Kidney epithelial cell (primary cell): ENCODE results near the gene WDR7. TPM values are rescaled to one million over a fixed set of nuclear protein-coding genes. Genes with fewer than 3 reads are reported as not detected.

Experiments used
- DNase-seq: peaks from one replicate; pipeline ENCODE4 v3.0.0-alpha.2; 2010; ENCODE audit warnings: low read depth
- H3K27me3 ChIP-seq: 2 replicates; pipeline ENCODE4 v1.6.0; 2011; ENCODE audit warnings: low read length; ENCODE audit not compliant: control insufficient read depth, insufficient read depth
- H3K36me3 ChIP-seq: 2 replicates; pipeline ENCODE4 v1.5.1; 2011; ENCODE audit warnings: low read length; ENCODE audit not compliant: control insufficient read depth, insufficient read depth
- H3K4me3 ChIP-seq: 2 replicates; pipeline ENCODE4 v1.5.1; 2011; ENCODE audit warnings: low read depth, mild to moderate bottlenecking, control low read depth, low read length
- total RNA-seq: library from RNA; depleted of rRNA; stranded (reverse); fragments of >200 nt; gene quantifications from 2 replicates; pipeline ENCODE4 v1.2.3, GENCODE V29; 2015
- TF ChIP-seq, protein P1 (sequence below): IDR thresholded peaks from 2 replicates; pipeline ENCODE4 v1.5.1; 2011; ENCODE audit warnings: mild to moderate bottlenecking, moderate library complexity, low read length, control low read depth, inconsistent platforms; ENCODE audit not compliant: insufficient read depth, poor library complexity, severe bottlenecking

Gene WDR7
- total RNA-seq, 1 donor from 2014 or later = 8.7 TPM

DNA sequence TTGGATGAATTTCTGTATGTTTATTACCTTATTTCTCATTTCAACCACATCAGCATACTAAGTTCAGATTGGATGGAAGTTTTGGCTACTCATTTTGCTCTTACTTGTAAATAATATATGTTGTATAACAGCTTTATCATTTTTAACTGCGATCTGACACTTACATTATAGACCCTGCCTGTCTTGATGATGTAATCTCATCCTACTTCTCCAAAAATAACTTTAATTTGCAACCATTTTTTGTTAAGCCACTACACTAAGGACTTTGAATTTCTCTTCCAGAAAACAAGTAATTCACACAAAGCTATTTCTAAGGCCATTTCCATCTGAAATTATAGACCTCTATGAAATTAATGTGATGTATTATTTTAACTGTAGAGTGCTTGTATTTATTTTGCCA, 240.7 kb downstream of the WDR7 start:
- Histone ChIP-seq H3K27me3 (no peaks in the 10 kb centered on the region), H3K4me3 (no peak overlapping the region), H3K36me3 (no peaks in the 10 kb centered on the region)
- DNase-seq = no peak
- TF ChIP-seq, protein P1, sequence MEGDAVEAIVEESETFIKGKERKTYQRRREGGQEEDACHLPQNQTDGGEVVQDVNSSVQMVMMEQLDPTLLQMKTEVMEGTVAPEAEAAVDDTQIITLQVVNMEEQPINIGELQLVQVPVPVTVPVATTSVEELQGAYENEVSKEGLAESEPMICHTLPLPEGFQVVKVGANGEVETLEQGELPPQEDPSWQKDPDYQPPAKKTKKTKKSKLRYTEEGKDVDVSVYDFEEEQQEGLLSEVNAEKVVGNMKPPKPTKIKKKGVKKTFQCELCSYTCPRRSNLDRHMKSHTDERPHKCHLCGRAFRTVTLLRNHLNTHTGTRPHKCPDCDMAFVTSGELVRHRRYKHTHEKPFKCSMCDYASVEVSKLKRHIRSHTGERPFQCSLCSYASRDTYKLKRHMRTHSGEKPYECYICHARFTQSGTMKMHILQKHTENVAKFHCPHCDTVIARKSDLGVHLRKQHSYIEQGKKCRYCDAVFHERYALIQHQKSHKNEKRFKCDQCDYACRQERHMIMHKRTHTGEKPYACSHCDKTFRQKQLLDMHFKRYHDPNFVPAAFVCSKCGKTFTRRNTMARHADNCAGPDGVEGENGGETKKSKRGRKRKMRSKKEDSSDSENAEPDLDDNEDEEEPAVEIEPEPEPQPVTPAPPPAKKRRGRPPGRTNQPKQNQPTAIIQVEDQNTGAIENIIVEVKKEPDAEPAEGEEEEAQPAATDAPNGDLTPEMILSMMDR = no peak

DNA sequence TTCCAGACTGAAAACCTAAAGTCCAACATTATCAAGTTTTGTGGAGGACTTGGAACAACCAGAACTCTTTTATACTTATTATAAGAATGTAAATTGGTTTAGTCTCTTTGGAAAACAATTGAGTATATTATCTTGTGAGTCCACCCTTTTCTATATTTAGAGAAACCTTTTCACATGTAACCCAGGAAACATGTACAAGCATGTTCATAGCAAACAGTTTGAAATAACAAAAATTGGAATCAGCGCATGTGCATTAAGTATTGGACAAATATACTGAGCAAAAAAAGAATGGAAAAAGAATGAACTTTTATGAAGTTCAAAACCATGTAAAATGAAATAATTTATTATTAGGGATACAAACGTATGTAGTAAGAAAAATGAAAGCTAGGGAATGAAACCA, 246.0 kb downstream of the WDR7 start:
- no peaks in the 10 kb centered on the region for H3K36me3 ChIP-seq
- H3K27me3 ChIP-seq = no peaks in the 10 kb centered on the region
- no peak overlapping the region for H3K4me3 ChIP-seq
- no peak for DNase-seq
- TF ChIP-seq, protein P1 = no peak

DNA sequence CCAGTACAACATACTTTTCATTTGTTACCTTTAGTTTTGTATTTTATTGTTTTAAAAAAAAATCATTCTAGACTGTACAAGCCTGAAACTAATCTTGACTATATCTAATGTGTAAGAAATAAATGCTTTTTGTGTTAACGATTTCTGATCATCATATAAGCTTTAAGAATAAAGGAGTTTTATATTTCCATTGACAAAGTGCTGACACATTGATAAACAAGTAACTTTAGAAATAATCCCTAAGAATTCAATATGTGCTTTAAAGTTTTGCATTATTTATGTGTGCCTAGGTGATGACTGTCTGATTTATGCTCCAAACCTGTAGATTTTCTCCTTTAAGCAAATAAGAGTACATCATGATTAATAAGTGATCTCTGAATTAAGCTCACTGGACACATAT, 248.5 kb downstream of the WDR7 start:
- no peaks in the 10 kb centered on the region for H3K27me3 ChIP-seq
- no peak overlapping the region for H3K4me3 ChIP-seq
- no peak for DNase-seq
- TF ChIP-seq, protein P1 = no peak
- H3K36me3 ChIP-seq = no peaks in the 10 kb centered on the region

DNA sequence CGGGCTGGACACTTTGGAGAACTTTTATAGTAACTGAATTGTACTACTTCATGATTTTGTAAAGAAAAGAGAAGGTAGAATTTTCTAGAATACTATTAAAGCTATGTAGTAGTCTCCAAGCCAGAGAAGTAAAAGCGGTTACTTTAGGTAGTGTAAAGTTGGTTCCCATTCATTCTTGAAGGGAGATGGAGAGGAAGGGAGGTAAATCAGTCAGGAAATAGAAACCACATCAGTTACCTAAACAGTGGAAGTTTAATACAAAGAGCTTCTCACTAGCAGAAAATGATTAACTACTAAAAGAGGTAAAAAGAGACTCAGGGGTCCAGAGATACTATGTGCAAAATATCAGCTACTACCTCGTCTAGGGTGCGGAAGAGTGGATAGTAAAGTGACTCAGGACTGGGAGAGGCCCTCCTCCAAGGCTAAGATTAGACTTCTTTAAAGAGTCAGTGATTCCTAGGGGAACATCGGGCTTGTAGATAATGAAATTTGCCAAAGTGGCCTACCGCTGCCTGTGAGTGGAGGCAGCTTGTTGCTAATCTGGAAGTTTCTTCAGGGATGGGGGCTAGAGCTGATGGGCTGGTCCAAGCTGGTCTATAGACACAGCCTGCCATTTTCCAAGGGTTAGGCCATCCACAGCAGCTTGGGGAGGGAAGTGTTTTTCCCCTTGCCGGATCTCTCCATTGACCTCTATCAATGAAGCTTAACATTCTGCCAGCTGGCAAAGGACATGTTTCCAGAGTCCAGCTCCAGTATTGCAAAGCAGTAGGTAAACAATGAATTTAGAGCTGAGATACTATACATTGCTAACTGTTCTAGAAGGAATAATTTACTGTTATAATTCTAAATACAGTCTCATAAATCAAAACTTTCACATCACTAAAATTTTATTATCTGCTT, 249.3 kb downstream of the WDR7 start:
- no peak overlapping the region for H3K4me3 ChIP-seq
- TF ChIP-seq, protein P1 = no peak
- DNase-seq = no peak
- no peaks in the 10 kb centered on the region for H3K27me3 ChIP-seq
- H3K36me3 ChIP-seq = no peaks in the 10 kb centered on the region

DNA sequence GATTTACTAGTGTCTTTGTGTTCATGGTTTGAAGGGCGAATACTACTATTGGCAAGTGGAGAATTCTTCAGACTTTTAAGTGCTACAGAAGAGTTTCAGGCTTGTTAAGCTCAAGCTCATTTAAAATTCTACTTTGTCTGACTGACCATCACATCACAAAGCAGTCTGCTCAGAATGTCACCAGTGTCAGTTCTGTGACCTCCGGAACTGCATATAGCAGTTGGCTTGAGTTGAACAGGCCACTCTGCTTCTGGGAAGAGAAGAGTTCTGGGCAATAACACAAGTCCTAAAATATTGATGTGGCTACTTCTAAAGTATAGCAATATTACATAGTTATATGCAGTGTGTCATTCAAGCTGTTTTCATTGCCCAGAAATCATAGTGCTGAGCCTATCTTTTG, 250.8 kb downstream of the WDR7 start:
- DNase-seq = no peak
- H3K27me3 ChIP-seq = no peaks in the 10 kb centered on the region
- no peak overlapping the region for H3K4me3 ChIP-seq
- TF ChIP-seq, protein P1 = no peak
- H3K36me3 ChIP-seq = no peaks in the 10 kb centered on the region

DNA sequence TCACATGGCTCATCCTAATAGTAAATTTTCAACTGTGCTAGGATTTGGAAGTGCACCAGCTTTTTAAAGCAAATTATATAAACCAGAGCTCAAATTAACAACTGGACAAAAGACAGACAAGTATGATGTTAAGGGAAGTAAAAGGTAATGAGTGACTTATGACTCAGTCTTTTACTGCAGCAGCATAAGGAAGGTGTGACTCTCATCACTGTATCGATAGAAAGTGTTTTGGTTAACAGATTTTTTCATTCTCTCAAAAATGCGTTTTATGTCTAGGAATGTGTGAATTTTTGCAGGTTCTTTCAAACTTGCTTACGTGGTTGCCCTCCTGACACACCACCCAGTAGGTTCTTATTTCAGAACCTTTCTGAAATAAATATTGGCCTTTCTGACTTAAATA, 251.5 kb downstream of the WDR7 start:
- peak; percentile 65 for DNase-seq

More for the DNA sequence above, 251.5 kb downstream of the WDR7 start:
- H3K27me3 ChIP-seq = no peaks in the 10 kb centered on the region
- H3K36me3 ChIP-seq = no peaks in the 10 kb centered on the region
- H3K4me3 ChIP-seq = no peak overlapping the region
- TF ChIP-seq, protein P1 = no peak
